ENCODE measurements around the gene DNAJC10. TPM values are rescaled to one million over a fixed set of nuclear protein-coding genes. Genes with fewer than 3 reads are reported as not detected.

DNAJC10 gene
- total and polyA plus RNA-seq, 4 donors, result 29.7 to 131 (median 87.1) TPM

Other genes with a start within 250 kb of the DNAJC10 start
- gene FRZB, start 150.4 kb downstream of the DNAJC10 start, total RNA-seq, result 100 to 1,000 TPM in 1 of 2 donors, 10 to 100 TPM in 1; 71.4 to 122 TPM
- gene FRZB, start 150.4 kb downstream of the DNAJC10 start, polyA plus RNA-seq, result 100 to 1,000 TPM in 1 of 2 donors, 10 to 100 TPM in 1; 47.9 to 277 TPM